Stimulated activated CD4-positive, alpha-beta T cell treated with anti-CD3 and anti-CD28 coated beads, Interleukin-1b, Interleukin-23, amount 100 ng/mL, for 4 hours (primary cell): Measurements from ENCODE around the gene MRPL9.

Experiments used
- DNase-seq, 2 donors: peaks; one replicate each; pipeline ENCODE4 v3.0.0-alpha.2; 2020; ENCODE audit warnings: low read depth in 2 of 2

The MRPL9 gene

GRCh38 chr1:151733126-151733525 lies 30.2 kb downstream of the MRPL9 start:
- DNase-seq: no peak

- DNase-seq: no peak
These were observed 33.4 kb downstream of the MRPL9 start for GRCh38 chr1:151729966-151730291.

GRCh38 chr1:151729157-151729965 lies 33.9 kb downstream of the MRPL9 start:
- no peak for DNase-seq

- DNase-seq: no peak
These were observed 34.9 kb downstream of the MRPL9 start for GRCh38 chr1:151728151-151729054.

GRCh38 chr1:151723726-151724370 lies 39.4 kb downstream of the MRPL9 start:
- DNase-seq: no peak

GRCh38 chr1:151721788-151722510 lies 41.3 kb downstream of the MRPL9 start:
- no peak for DNase-seq

- DNase-seq: peak; percentile 15 to 39
These were observed 42.1 kb downstream of the MRPL9 start, which contains the start of gene RIIAD1 for GRCh38 chr1:151720974-151721787. Gene RIIAD1, plus strand, starts transcription at chr1:151721522. Its CDS starts 15 bp downstream, at chr1:151721537.

- DNase-seq: no peak
These were observed 42.7 kb downstream of the MRPL9 start for GRCh38 chr1:151720554-151720953.

GRCh38 chr1:151720125-151720524 lies 43.2 kb downstream of the MRPL9 start:
- DNase-seq: no peak

GRCh38 chr1:151718666-151719065 lies 44.6 kb downstream of the MRPL9 start:
- DNase-seq: no peak

- no peak for DNase-seq
These were observed 45.3 kb downstream of the MRPL9 start for GRCh38 chr1:151718011-151718431.

GRCh38 chr1:151716771-151717631 lies 46.3 kb downstream of the MRPL9 start, which contains the start of gene CELF3:
Gene CELF3, minus strand, starts transcription at chr1:151716803. Its CDS starts 783 bp downstream, at chr1:151716020.
- no peak for DNase-seq

- DNase-seq: no peak
These were observed 46.9 kb downstream of the MRPL9 start for GRCh38 chr1:151716405-151716762.

GRCh38 chr1:151715726-151716404 lies 47.4 kb downstream of the MRPL9 start:
- DNase-seq: no peak

- no peak for DNase-seq
These were observed 48.2 kb downstream of the MRPL9 start for GRCh38 chr1:151714820-151715725.

GRCh38 chr1:151713874-151714273 lies 49.4 kb downstream of the MRPL9 start:
- no peak for DNase-seq

- no peak for DNase-seq
These were observed 50.3 kb downstream of the MRPL9 start for GRCh38 chr1:151713044-151713443.

GRCh38 chr1:151711951-151712350 lies 51.3 kb downstream of the MRPL9 start:
- DNase-seq: no peak
